Measurements from ENCODE around the gene MC5R.

DNA sequence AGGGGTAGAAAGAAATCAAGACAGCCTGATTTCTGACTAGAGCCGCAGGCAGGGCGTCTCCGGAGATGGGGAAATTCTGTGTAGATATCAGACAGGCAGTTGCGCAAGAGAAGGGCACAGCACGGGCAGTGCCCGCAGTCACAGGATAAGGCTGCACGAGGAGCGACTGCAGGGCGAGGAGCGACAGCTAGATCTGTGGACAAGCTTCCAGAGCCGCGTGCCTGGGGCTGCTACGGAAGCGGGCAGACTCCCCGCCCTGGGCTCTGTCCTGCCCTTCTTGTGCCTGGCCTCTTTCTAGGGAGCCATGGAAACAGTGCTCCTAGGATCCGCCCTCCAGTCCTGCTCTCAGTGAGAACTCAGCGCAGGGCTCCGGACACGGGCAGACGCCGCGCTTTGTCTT is 12.6 kb downstream of the MC5R start:
- TF ChIP-seq, protein P1, sequence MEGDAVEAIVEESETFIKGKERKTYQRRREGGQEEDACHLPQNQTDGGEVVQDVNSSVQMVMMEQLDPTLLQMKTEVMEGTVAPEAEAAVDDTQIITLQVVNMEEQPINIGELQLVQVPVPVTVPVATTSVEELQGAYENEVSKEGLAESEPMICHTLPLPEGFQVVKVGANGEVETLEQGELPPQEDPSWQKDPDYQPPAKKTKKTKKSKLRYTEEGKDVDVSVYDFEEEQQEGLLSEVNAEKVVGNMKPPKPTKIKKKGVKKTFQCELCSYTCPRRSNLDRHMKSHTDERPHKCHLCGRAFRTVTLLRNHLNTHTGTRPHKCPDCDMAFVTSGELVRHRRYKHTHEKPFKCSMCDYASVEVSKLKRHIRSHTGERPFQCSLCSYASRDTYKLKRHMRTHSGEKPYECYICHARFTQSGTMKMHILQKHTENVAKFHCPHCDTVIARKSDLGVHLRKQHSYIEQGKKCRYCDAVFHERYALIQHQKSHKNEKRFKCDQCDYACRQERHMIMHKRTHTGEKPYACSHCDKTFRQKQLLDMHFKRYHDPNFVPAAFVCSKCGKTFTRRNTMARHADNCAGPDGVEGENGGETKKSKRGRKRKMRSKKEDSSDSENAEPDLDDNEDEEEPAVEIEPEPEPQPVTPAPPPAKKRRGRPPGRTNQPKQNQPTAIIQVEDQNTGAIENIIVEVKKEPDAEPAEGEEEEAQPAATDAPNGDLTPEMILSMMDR (IDR thresholded peaks at IDR 0.05), result no peak
- TF ChIP-seq SMC3 (IDR thresholded peaks at IDR 0.05; ENCODE audit: low read depth, low read length), result no peak
- TF ChIP-seq, protein P2, sequence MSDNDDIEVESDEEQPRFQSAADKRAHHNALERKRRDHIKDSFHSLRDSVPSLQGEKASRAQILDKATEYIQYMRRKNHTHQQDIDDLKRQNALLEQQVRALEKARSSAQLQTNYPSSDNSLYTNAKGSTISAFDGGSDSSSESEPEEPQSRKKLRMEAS (IDR thresholded peaks at IDR 0.05; ENCODE audit: low read depth), result no peak
- no peak for TF ChIP-seq EP300 (IDR thresholded peaks at IDR 0.05; ENCODE audit: borderline replicate concordance in 1 of 2, low read depth in 1 of 2, low read length in 1 of 2)
